ENCODE results near the gene GTF2F2. TPM values are rescaled to one million over a fixed set of nuclear protein-coding genes. Genes with fewer than 3 reads are reported as not detected.
A peak's percentile ranks its signal among the peaks of the same experiment; 100 is the strongest.

The GTF2F2 gene
- total RNA-seq, 1 experiment from 2014 or later: 47.4 TPM

DNA sequence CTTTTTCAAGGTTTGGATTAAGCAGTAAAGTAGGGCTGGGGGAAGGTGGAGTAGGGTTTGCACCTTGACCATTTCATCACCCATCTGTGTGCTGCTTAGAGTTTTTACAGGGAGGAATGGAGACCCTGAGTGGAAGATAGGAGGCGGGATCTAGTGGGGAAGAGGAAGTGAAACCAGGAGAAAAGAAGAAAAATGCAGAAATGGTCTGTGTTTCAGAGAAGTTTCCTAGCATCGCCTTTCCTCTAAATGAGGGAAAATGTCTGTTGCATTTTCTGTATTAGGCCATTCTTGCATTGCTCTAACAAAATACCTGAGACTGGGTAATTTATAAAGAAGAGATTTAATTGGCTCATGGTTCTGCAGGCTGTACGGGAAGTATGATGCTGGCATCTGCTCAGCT, 156.6 kb downstream of the GTF2F2 start:
- no peak for TF ChIP-seq CTCF (IDR thresholded peaks at IDR 0.05; ENCODE audit: unreplicated experiment)
- no TSS peak for BruUV-seq (replicated peaks)
- no peaks in the 10 kb centered on the region for H3K27me3 Mint-ChIP-seq (ENCODE audit: insufficient read depth, unreplicated experiment)
- no peak for DNase-seq (ENCODE audit: unreplicated experiment)
- intact Hi-C loops (cut with micrococcal nuclease): no loop called here
- no peak overlapping the region for H3K4me3 Mint-ChIP-seq (ENCODE audit: unreplicated experiment)
- ChIA-PET POLR2A (interaction anchor here (0.5 kb wide), 1 partner anchor 300 kb away, joined by 4 read pairs; no protein-coding TSS in a partner anchor), CTCF (no interaction called here)
- peaks cover 29% of the 10 kb centered on the region for H3K36me3 Mint-ChIP-seq (ENCODE audit: insufficient read depth, unreplicated experiment)
- no peaks in the 10 kb centered on the region for H3K9me3 Mint-ChIP-seq (ENCODE audit: unreplicated experiment)
- H3K4me1 Mint-ChIP-seq (ENCODE audit: insufficient read depth, unreplicated experiment): peaks cover 5% of the 10 kb centered on the region
- no peak overlapping the region for H3K27ac Mint-ChIP-seq (ENCODE audit: low read depth, unreplicated experiment)

- peak; percentile 51 for DNase-seq (ENCODE audit: unreplicated experiment)
- intact Hi-C loops (cut with micrococcal nuclease): no loop called here
- Mint-ChIP-seq H3K27me3 (ENCODE audit: insufficient read depth, unreplicated experiment) (no peaks in the 10 kb centered on the region), H3K4me3 (ENCODE audit: unreplicated experiment) (no peak overlapping the region), H3K27ac (ENCODE audit: low read depth, unreplicated experiment) (no peak overlapping the region), H3K9me3 (ENCODE audit: unreplicated experiment) (no peaks in the 10 kb centered on the region), H3K36me3 (ENCODE audit: insufficient read depth, unreplicated experiment) (peaks cover 28% of the 10 kb centered on the region), H3K4me1 (ENCODE audit: insufficient read depth, unreplicated experiment) (peaks cover 5% of the 10 kb centered on the region)
- CTCF ChIA-PET: interaction anchor here (0.6 to 6.8 kb wide), 2 partner anchors 25 to 85 kb away, joined by 3 to 65 read pairs; no protein-coding TSS in a partner anchor
- no TSS peak for BruUV-seq (replicated peaks)
- TF ChIP-seq CTCF (IDR thresholded peaks at IDR 0.05; ENCODE audit: unreplicated experiment): no peak
- POLR2A ChIA-PET: no interaction called here
Measured at GRCh38 chr13:45278096-45278645, 157.9 kb downstream of the GTF2F2 start.

DNA sequence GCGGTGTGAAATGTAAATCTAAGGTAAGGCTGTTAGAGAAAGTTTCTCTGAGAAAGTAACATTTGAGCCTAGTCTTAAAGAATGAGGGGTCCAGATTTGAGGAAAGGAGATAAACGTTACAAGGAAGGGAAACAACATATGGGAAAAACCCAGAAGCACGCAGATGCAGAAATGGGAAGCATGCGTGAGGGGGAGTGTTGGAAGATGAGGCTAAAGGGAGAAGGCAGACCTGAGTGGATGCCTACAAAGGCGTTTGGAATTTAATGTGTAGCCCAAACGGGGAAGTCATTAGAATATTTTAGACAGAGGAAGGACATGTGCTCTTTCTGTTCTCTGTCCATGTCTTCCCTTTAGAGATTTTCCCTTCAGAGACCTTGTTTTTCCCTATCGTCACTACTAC, 159.7 kb downstream of the GTF2F2 start:
- CTCF ChIA-PET: interaction anchor here (0.7 to 6.8 kb wide), 13 partner anchors 10 to 806 kb away, joined by 3 to 74 read pairs (median 10); no protein-coding TSS in a partner anchor
- POLR2A ChIA-PET: interaction anchor here (0.7 to 5.3 kb wide), 10 partner anchors 23 to 233 kb away, joined by 3 to 39 read pairs (median 8); partner anchors contain the start of gene KCTD4
- no peak for DNase-seq (ENCODE audit: unreplicated experiment)

More for the DNA sequence above, 159.7 kb downstream of the GTF2F2 start:
- Mint-ChIP-seq H3K27me3 (ENCODE audit: insufficient read depth, unreplicated experiment) (no peaks in the 10 kb centered on the region), H3K4me1 (ENCODE audit: insufficient read depth, unreplicated experiment) (peaks cover 5% of the 10 kb centered on the region), H3K36me3 (ENCODE audit: insufficient read depth, unreplicated experiment) (peaks cover 28% of the 10 kb centered on the region), H3K4me3 (ENCODE audit: unreplicated experiment) (no peak overlapping the region), H3K9me3 (ENCODE audit: unreplicated experiment) (no peaks in the 10 kb centered on the region), H3K27ac (ENCODE audit: low read depth, unreplicated experiment) (no peak overlapping the region)
- no TSS peak for BruUV-seq (replicated peaks)
- TF ChIP-seq CTCF (IDR thresholded peaks at IDR 0.05; ENCODE audit: unreplicated experiment): no peak
- intact Hi-C loops (cut with micrococcal nuclease): loop anchor here (2.0 kb wide), 1 partner anchor 225 kb away; no protein-coding TSS in a partner anchor
